Endothelial cell of umbilical vein (primary cell): ENCODE results near the gene GNA12.

Experiments
- EZH2 ChIP-seq: IDR thresholded peaks from 2 replicates; pipeline ENCODE4 v1.6.1; 2012; ENCODE audit warnings: borderline replicate concordance, low read depth, mild to moderate bottlenecking, moderate library complexity, low read length, inconsistent platforms; ENCODE audit not compliant: severe bottlenecking
- FOS ChIP-seq: IDR thresholded peaks from 2 replicates; pipeline ENCODE4 v1.6.1; 2011; ENCODE audit warnings: mild to moderate bottlenecking, low read length, moderate library complexity, borderline replicate concordance; ENCODE audit not compliant: insufficient read depth
- GATA2 ChIP-seq: IDR thresholded peaks from 2 replicates; pipeline ENCODE4 v1.7.0; 2011; ENCODE audit warnings: low read depth, mild to moderate bottlenecking, moderate library complexity, mixed read lengths, low read length; ENCODE audit not compliant: insufficient read length, insufficient read depth
- POLR2A ChIP-seq: IDR thresholded peaks from 2 replicates; pipeline ENCODE4 v1.6.1; 2012; ENCODE audit warnings: low read depth, mild to moderate bottlenecking, control low read depth, low read length
- TF ChIP-seq, protein P1 (sequence below), 2 donors: IDR thresholded peaks; 1 replicate in 1 of 2; 2 replicates in 1 of 2; pipeline ENCODE4 v1.5.1; 2011; ENCODE audit warnings: low read length in 2 of 2, mild to moderate bottlenecking in 2 of 2, moderate library complexity in 2 of 2, control low read depth in 1 of 2, inconsistent platforms in 1 of 2, low read depth in 1 of 2; ENCODE audit not compliant: insufficient read depth in 1 of 2; ENCODE audit errors: extremely low read depth in 1 of 2
- TF ChIP-seq, protein P2 (sequence below): IDR thresholded peaks from 2 replicates; pipeline ENCODE4 v1.6.1; 2011; ENCODE audit not compliant: insufficient read depth, insufficient read length

DNA sequence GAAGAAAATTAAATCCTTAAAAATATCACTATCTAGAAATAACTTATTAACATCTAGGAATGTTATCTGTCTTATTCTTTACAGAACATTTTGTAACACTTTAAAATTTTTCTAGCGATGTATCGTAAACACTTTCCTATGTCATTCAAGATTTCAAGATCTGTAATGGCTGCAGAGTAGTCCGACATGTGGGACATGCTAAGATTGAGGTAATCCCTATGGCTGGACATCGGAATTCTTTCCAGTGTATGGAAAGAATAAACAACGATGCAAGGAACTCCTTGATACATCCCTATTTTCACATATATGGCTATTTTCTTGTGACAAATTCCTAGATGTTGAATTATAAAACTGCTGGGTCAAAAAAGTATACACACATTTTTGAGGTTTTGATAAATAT is 37.5 kb downstream of the GNA12 start:
- TF ChIP-seq, protein P1, sequence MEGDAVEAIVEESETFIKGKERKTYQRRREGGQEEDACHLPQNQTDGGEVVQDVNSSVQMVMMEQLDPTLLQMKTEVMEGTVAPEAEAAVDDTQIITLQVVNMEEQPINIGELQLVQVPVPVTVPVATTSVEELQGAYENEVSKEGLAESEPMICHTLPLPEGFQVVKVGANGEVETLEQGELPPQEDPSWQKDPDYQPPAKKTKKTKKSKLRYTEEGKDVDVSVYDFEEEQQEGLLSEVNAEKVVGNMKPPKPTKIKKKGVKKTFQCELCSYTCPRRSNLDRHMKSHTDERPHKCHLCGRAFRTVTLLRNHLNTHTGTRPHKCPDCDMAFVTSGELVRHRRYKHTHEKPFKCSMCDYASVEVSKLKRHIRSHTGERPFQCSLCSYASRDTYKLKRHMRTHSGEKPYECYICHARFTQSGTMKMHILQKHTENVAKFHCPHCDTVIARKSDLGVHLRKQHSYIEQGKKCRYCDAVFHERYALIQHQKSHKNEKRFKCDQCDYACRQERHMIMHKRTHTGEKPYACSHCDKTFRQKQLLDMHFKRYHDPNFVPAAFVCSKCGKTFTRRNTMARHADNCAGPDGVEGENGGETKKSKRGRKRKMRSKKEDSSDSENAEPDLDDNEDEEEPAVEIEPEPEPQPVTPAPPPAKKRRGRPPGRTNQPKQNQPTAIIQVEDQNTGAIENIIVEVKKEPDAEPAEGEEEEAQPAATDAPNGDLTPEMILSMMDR (IDR thresholded peaks at IDR 0.05; ENCODE audit: extremely low read depth in 1 of 2, insufficient read depth in 1 of 2, low read depth in 1 of 2, low read length in 2 of 2): no peak
- TF ChIP-seq EZH2 (no peak), POLR2A (no peak), GATA2 (no peak), FOS (no peak)
- TF ChIP-seq, protein P2, sequence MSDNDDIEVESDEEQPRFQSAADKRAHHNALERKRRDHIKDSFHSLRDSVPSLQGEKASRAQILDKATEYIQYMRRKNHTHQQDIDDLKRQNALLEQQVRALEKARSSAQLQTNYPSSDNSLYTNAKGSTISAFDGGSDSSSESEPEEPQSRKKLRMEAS: no peak
